HUES6 (cell line): ENCODE data around the gene FAS.

Source experiments
- H3K27ac ChIP-seq: 2 replicates; pipeline ENCODE4 v1.7.0; 2013; ENCODE audit warnings: low read depth, mild to moderate bottlenecking, low read length, inconsistent platforms
- H3K27me3 ChIP-seq: 2 replicates; pipeline ENCODE4 v1.6.1; 2013; ENCODE audit warnings: low read length; ENCODE audit not compliant: control insufficient read depth, insufficient read depth
- H3K36me3 ChIP-seq: 2 replicates; pipeline ENCODE4 v1.6.1; 2013; ENCODE audit warnings: low read length; ENCODE audit not compliant: control insufficient read depth, insufficient read depth
- H3K4me1 ChIP-seq: 2 replicates; pipeline ENCODE4 v1.6.1; 2013; ENCODE audit warnings: low read length; ENCODE audit not compliant: control insufficient read depth, insufficient read depth
- H3K4me3 ChIP-seq: 2 replicates; pipeline ENCODE4 v1.5.1; 2013; ENCODE audit warnings: low read depth, low read length
- H3K9ac ChIP-seq: one replicate; pipeline ENCODE4 v1.6.1; 2013; ENCODE audit warnings: mild to moderate bottlenecking, low read length
- H3K9me3 ChIP-seq: 2 replicates; pipeline ENCODE4 v1.6.1; 2013; ENCODE audit warnings: low read depth, low read length; ENCODE audit not compliant: control insufficient read depth, insufficient read depth

The FAS gene

GRCh38 chr10:88990384-88991160 is at the start of gene FAS:
TSS of gene FAS (plus strand) at chr10:88990798. CDS start at chr10:88990877, 79 bp downstream.
- Histone ChIP-seq H3K4me1 (peaks cover 9% of the 10 kb centered on the region), H3K27me3 (peaks cover 26% of the 10 kb centered on the region), H3K4me3 (peak within 1 kb of the TSS; percentile 76), H3K36me3 (no peaks in the 10 kb centered on the region), H3K9ac (peak within 1 kb of the TSS; percentile 68), H3K9me3 (no peaks in the 10 kb centered on the region), H3K27ac (peak within 1 kb of the TSS; percentile 9; the same call in 1 of the 2 replicates)

DNA sequence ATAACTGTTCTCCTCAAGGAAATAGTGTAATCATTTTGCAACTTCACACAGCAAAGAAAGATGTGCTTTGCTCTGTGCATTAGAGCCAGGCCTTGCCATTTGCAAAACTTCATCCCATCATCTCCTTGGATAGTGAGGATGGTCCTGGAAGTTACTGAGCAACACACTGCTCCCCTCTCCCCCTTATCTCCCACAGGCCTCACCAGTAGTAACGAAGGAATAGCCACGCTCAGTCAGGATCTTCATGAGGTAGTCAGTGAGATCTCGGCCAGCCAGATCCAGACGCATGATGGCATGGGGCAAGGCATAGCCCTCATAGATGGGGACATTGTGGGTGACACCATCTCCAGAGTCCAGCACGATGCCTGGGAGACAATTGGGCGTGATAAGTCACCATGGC is 49.6 kb upstream of the FAS start:
- Histone ChIP-seq H3K36me3 (no peaks in the 10 kb centered on the region), H3K4me3 (no peak overlapping the region), H3K9me3 (no peaks in the 10 kb centered on the region), H3K4me1 (no peaks in the 10 kb centered on the region), H3K27me3 (no peaks in the 10 kb centered on the region), H3K27ac (no peak overlapping the region), H3K9ac (no peak overlapping the region)

DNA sequence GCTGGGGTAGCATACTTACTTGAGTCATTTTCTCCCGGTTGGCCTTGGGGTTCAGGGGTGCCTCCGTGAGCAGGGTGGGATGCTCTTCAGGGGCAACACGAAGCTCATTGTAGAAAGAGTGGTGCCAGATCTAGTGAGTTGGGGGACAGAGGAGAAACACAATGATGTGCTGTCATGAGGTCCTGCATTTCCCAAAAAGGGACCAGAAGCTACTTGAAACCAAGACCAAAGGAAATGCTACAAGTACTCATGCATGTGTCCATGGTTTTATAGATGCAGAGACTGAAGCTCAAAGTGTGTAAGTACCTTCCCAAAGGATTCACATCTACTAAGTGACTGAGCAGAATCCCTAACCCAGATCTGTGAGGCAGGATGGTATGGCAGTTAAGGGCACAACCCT is 46.8 kb upstream of the FAS start:
- Histone ChIP-seq H3K36me3 (no peaks in the 10 kb centered on the region), H3K27ac (no peak overlapping the region), H3K4me3 (no peak overlapping the region), H3K27me3 (no peaks in the 10 kb centered on the region), H3K4me1 (no peaks in the 10 kb centered on the region), H3K9ac (no peak overlapping the region), H3K9me3 (no peaks in the 10 kb centered on the region)

DNA sequence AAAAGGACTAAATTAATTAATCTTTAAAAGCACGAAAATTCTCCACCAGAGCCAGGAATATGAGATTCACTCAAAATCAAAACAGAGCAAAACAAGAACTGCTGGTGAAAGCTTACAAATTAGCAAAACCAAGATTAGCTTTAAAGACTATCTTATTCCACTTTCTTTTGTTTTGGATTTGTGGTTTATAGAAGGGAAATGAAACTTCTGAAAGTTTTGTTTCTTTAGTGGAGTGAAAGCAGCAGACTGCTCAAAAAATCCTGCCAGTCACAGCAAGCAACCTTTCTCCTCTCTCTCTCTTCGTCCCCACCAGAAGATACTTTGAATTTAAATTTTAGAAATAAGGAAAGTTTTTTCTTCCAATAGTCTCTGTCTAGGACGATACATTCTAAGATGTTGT is 45.8 kb upstream of the FAS start:
- Histone ChIP-seq H3K4me1 (no peaks in the 10 kb centered on the region), H3K4me3 (no peak overlapping the region), H3K36me3 (no peaks in the 10 kb centered on the region), H3K27ac (no peak overlapping the region), H3K9me3 (no peaks in the 10 kb centered on the region), H3K9ac (no peak overlapping the region), H3K27me3 (no peaks in the 10 kb centered on the region)

GRCh38 chr10:88946200-88946599 is 44.4 kb upstream of the FAS start:
- Histone ChIP-seq H3K27me3 (no peaks in the 10 kb centered on the region), H3K4me3 (no peak overlapping the region), H3K36me3 (no peaks in the 10 kb centered on the region)

DNA sequence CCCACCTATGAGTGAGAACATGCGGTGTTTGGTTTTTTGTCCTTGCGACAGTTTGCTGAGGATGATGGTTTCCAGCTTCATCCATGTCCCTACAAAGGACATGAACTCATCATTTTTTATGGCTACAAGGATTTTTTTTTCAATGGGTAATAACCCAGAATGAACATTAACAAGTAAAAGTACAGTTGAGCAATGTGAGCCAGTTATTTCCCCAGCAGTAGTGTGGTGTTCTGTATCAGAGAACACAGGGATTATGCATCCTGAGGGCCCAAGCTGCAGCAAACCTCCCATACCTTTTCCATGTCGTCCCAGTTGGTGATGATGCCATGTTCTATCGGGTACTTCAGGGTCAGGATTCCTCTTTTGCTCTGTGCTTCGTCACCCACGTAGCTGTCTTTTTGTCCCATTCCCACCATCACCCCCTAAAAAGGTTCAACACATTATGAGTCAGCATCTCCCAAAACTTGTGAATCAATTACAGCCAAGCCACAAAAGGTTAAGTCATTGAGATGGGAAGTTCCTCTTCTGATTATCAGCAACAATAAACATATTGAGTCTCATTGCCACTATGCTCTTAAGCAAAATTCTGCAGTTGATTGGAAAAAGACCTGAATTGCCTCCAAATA is 43.5 kb upstream of the FAS start:
- Histone ChIP-seq H3K27ac (no peak overlapping the region), H3K4me1 (peaks cover 6% of the 10 kb centered on the region; the same call in 1 of the 2 replicates), H3K9me3 (no peaks in the 10 kb centered on the region), H3K27me3 (no peaks in the 10 kb centered on the region), H3K36me3 (no peaks in the 10 kb centered on the region), H3K4me3 (no peak overlapping the region), H3K9ac (no peak overlapping the region)

More at GRCh38 chr10:88946200-88946599, 44.4 kb upstream of the FAS start:
- H3K9ac ChIP-seq: no peak overlapping the region
- no peak overlapping the region for H3K27ac ChIP-seq
- peaks cover under 1% of the 10 kb centered on the region; the same call in 1 of the 2 replicates for H3K4me1 ChIP-seq
- H3K9me3 ChIP-seq: no peaks in the 10 kb centered on the region

DNA sequence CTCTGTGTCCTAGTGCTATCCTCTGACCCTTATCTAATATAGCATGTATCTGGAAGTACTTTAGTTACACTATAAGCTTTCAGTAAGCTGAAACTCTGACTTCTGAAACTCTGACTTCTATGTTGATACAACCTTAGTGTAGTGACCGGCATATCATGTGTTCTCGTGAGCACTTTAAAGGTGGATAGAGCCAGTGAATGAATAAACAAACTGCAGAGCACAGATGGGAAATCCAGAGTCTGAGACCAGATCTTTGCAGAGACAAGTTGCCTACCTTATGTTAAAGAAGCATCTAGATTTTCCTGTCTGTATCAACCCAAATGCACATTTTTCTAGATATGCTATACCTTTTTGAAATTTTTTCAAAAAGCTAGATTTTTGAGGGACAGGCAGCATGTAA is 41.5 kb upstream of the FAS start:
- Histone ChIP-seq H3K9me3 (no peaks in the 10 kb centered on the region), H3K36me3 (no peaks in the 10 kb centered on the region), H3K9ac (no peak overlapping the region), H3K27me3 (no peaks in the 10 kb centered on the region), H3K4me3 (no peak overlapping the region), H3K27ac (no peak overlapping the region), H3K4me1 (peaks cover 6% of the 10 kb centered on the region; the same call in 1 of the 2 replicates)

- Histone ChIP-seq H3K9ac (no peak overlapping the region), H3K4me1 (peaks cover 6% of the 10 kb centered on the region; the same call in 1 of the 2 replicates)
Measured at GRCh38 chr10:88949912-88950837, 40.4 kb upstream of the FAS start.

DNA sequence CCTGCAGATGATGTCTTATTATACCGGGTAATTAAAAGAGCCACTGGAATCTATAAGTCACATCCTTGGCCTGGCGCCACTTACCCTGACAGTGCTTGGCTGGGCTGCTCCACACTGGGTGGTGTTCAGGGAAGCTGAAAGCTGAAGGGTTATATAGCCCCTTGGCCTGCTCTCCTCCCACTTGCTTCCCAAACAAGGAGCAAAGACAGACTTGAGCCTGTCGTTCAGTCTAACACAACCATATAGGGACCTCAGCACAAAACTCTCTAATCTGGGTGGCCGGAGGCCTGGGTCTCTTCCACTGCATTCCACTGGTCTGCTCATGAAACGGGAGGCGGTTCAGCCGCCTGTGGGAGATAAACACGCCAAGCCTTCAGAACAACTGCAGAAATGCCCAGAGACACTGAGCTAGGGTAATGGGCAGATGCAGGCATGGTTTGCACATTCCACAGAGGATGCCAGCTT is 37.9 kb upstream of the FAS start, which contains the start of gene ACTA2:
ACTA2 (minus strand) TSS at position 127 of the 465 bp plus-strand sequence. CDS start 3,843 bp downstream, outside the sequence.
- Histone ChIP-seq H3K9ac (no peak within 1 kb of the TSS), H3K4me3 (no peak within 1 kb of the TSS), H3K36me3 (no peaks in the 10 kb centered on the region), H3K27ac (no peak within 1 kb of the TSS), H3K4me1 (peaks cover 6% of the 10 kb centered on the region; the same call in 1 of the 2 replicates), H3K27me3 (no peaks in the 10 kb centered on the region), H3K9me3 (no peaks in the 10 kb centered on the region)

More at GRCh38 chr10:88949912-88950837, 40.4 kb upstream of the FAS start:
- H3K36me3 ChIP-seq: no peaks in the 10 kb centered on the region
- H3K4me3 ChIP-seq: no peak overlapping the region
- no peaks in the 10 kb centered on the region for H3K27me3 ChIP-seq
- H3K9me3 ChIP-seq: no peaks in the 10 kb centered on the region
- H3K27ac ChIP-seq: no peak overlapping the region

DNA sequence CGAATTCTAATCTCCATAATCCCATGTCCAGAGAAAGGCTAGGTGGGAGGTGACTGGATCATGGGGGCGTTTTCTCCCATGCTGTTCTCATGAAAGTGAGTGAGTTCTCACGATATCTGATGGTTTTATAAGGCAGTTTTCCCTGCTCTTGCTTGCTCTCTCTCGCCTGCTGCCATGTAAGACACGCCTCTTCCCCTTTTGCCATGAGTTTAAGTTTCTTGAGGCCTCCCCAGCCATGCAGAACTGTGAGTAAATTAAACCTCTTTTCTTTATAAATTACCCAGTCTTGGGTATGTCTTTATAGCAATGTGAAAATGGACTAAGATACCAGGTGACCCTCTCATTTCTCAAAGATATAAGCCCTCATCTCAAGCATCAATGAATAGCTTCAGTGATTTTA is 36.9 kb upstream of the FAS start:
- Histone ChIP-seq H3K36me3 (no peaks in the 10 kb centered on the region), H3K4me3 (no peak overlapping the region), H3K9ac (no peak overlapping the region), H3K9me3 (no peaks in the 10 kb centered on the region), H3K27ac (no peak overlapping the region), H3K27me3 (no peaks in the 10 kb centered on the region), H3K4me1 (peaks cover 6% of the 10 kb centered on the region; the same call in 1 of the 2 replicates)
